Daoy (cell line): ENCODE measurements around the gene CTBP2. TPM values are rescaled to one million over a fixed set of nuclear protein-coding genes. Genes with fewer than 3 reads are reported as not detected.

Experiments
- DNase-seq: peaks from one replicate; pipeline ENCODE4 v3.0.0-alpha.2; 2015; ENCODE audit warnings: low read depth
- total RNA-seq: library from RNA; depleted of rRNA; stranded (reverse); fragments of >200 nt; shearing (Covaris generic); gene quantifications from 2 replicates; pipeline ENCODE4 v1.2.3, GENCODE V29; 2014; rRNA removed

Gene CTBP2
- total RNA-seq = 43.6 and 48.0 TPM in 2 replicates

GRCh38 chr10:125159932-125160855, at the start of gene CTBP2:
Gene CTBP2 (minus strand): TSS chr10:125160563.
- DNase-seq = peak; percentile 56

GRCh38 chr10:125209591-125210355, 49.4 kb upstream of the CTBP2 start:
- no peak for DNase-seq

GRCh38 chr10:125208854-125209565, 48.6 kb upstream of the CTBP2 start:
- DNase-seq = no peak

GRCh38 chr10:125206623-125207022, 46.3 kb upstream of the CTBP2 start:
- no peak for DNase-seq

GRCh38 chr10:125205431-125205830, 45.1 kb upstream of the CTBP2 start:
- no peak for DNase-seq

- DNase-seq = no peak
Measured at GRCh38 chr10:125204400-125204799, 44.0 kb upstream of the CTBP2 start.

- no peak for DNase-seq
Measured at GRCh38 chr10:125203186-125203800, 42.9 kb upstream of the CTBP2 start.

GRCh38 chr10:125201791-125202622, 41.6 kb upstream of the CTBP2 start:
- no peak for DNase-seq

GRCh38 chr10:125201108-125201524, 40.8 kb upstream of the CTBP2 start:
- DNase-seq = peak; percentile 62

- DNase-seq = no peak
Measured at GRCh38 chr10:125200396-125200795, 40.0 kb upstream of the CTBP2 start.

GRCh38 chr10:125199270-125199669, 38.9 kb upstream of the CTBP2 start:
- no peak for DNase-seq

- DNase-seq = no peak
Measured at GRCh38 chr10:125194814-125195213, 34.5 kb upstream of the CTBP2 start.

GRCh38 chr10:125193306-125193877, 33.0 kb upstream of the CTBP2 start:
- DNase-seq = no peak

GRCh38 chr10:125192620-125193019, 32.3 kb upstream of the CTBP2 start:
- DNase-seq = no peak

GRCh38 chr10:125192005-125192404, 31.6 kb upstream of the CTBP2 start:
- no peak for DNase-seq

GRCh38 chr10:125190946-125191345, 30.6 kb upstream of the CTBP2 start:
- no peak for DNase-seq

- DNase-seq = no peak
Measured at GRCh38 chr10:125190414-125190813, 30.1 kb upstream of the CTBP2 start.

GRCh38 chr10:125189162-125189561, 28.8 kb upstream of the CTBP2 start:
- DNase-seq = no peak

- no peak for DNase-seq
Measured at GRCh38 chr10:125187238-125188194, 27.2 kb upstream of the CTBP2 start.
